ENCODE results near the gene ILK.

ILK gene

GRCh38 chr11:6571434-6572008 lies 32.1 kb upstream of the ILK start:
- Histone ChIP-seq H3K9me3 (no peaks in the 10 kb centered on the region), H3K4me3 (ENCODE audit: low read depth, low read length) (no peak overlapping the region), H3K27me3 (no peaks in the 10 kb centered on the region), H3K4me1 (peaks cover 3% of the 10 kb centered on the region; the same call in 1 of the 2 replicates), H3K36me3 (no peaks in the 10 kb centered on the region)
- DNase-seq, result no peak
- TF ChIP-seq CTCF (IDR thresholded peaks at IDR 0.05; ENCODE audit: low read depth, low read length), result no peak

- Histone ChIP-seq H3K9me3 (no peaks in the 10 kb centered on the region), H3K4me1 (peaks cover 6% of the 10 kb centered on the region), H3K4me3 (ENCODE audit: low read depth, low read length) (no peak overlapping the region), H3K36me3 (no peaks in the 10 kb centered on the region), H3K27me3 (no peaks in the 10 kb centered on the region)
- TF ChIP-seq CTCF (IDR thresholded peaks at IDR 0.05; ENCODE audit: low read depth, low read length), result no peak
- no peak for DNase-seq
These were observed 31.4 kb upstream of the ILK start for GRCh38 chr11:6572215-6572614.

GRCh38 chr11:6574816-6575715 lies 28.5 kb upstream of the ILK start:
- no peak for TF ChIP-seq CTCF (IDR thresholded peaks at IDR 0.05; ENCODE audit: low read depth, low read length)
- peaks cover 3% of the 10 kb centered on the region; the same call in 1 of the 2 replicates for H3K4me1 ChIP-seq
- H3K27me3 ChIP-seq, result no peaks in the 10 kb centered on the region
- no peak overlapping the region for H3K4me3 ChIP-seq (ENCODE audit: low read depth, low read length)
- no peaks in the 10 kb centered on the region for H3K9me3 ChIP-seq
- H3K36me3 ChIP-seq, result no peaks in the 10 kb centered on the region
- no peak for DNase-seq

GRCh38 chr11:6576471-6577373 lies 26.9 kb upstream of the ILK start:
- TF ChIP-seq CTCF (IDR thresholded peaks at IDR 0.05; ENCODE audit: low read depth, low read length), result no peak
- no peaks in the 10 kb centered on the region for H3K36me3 ChIP-seq
- H3K9me3 ChIP-seq, result no peaks in the 10 kb centered on the region
- DNase-seq, result peak; percentile 31
- no peak overlapping the region for H3K4me3 ChIP-seq (ENCODE audit: low read depth, low read length)
- peaks cover 3% of the 10 kb centered on the region; the same call in 1 of the 2 replicates for H3K4me1 ChIP-seq
- no peaks in the 10 kb centered on the region for H3K27me3 ChIP-seq

GRCh38 chr11:6578134-6578533 lies 25.4 kb upstream of the ILK start:
- no peaks in the 10 kb centered on the region for H3K9me3 ChIP-seq
- no peak for TF ChIP-seq CTCF (IDR thresholded peaks at IDR 0.05; ENCODE audit: low read depth, low read length)
- H3K4me3 ChIP-seq (ENCODE audit: low read depth, low read length), result no peak overlapping the region
- peaks cover 3% of the 10 kb centered on the region; the same call in 1 of the 2 replicates for H3K4me1 ChIP-seq
- H3K27me3 ChIP-seq, result no peaks in the 10 kb centered on the region
- H3K36me3 ChIP-seq, result no peaks in the 10 kb centered on the region
- no peak for DNase-seq
